Naive B cell (primary cell): Measurements from ENCODE around the gene FBXO5. TPM values are rescaled to one million over a fixed set of nuclear protein-coding genes. Genes with fewer than 3 reads are reported as not detected.

Experiments
- ATAC-seq, 2 donors: fragments of 150-1000 bp; cut with Tn5 transposase; 2 replicates each; pipeline ENCODE4 v1.10.0; 2021; ENCODE audit warnings: low read depth in 2 of 2, mild to moderate bottlenecking in 2 of 2, moderate library complexity in 2 of 2
- DNase-seq: peaks from one replicate; pipeline ENCODE4 v3.0.0; 2022
- H3K27ac Mint-ChIP-seq, 6 donors: one replicate each; pipeline ENCODE4 v1.8.0; 2020 to 2022; ENCODE audit warnings: mild to moderate bottlenecking in 6 of 6, mixed read lengths in 6 of 6, moderate library complexity in 5 of 6, inconsistent platforms in 2 of 6
- H3K27me3 Mint-ChIP-seq, 3 donors: one replicate each; pipeline ENCODE4 v1.8.0; 2021 to 2022; ENCODE audit warnings: mixed read lengths in 3 of 3, mild to moderate bottlenecking in 1 of 3
- H3K36me3 Mint-ChIP-seq, 2 donors: one replicate each; pipeline ENCODE4 v1.8.0; 2020 to 2022; ENCODE audit warnings: mixed read lengths in 2 of 2, inconsistent platforms in 1 of 2, mild to moderate bottlenecking in 1 of 2
- H3K4me1 Mint-ChIP-seq, 3 donors: one replicate each; pipeline ENCODE4 v1.8.0; 2020 to 2022; ENCODE audit warnings: mixed read lengths in 3 of 3, inconsistent platforms in 1 of 3, mild to moderate bottlenecking in 1 of 3, moderate library complexity in 1 of 3
- H3K4me3 Mint-ChIP-seq, 8 donors: one replicate each; pipeline ENCODE4 v1.8.0; 2020 to 2022; ENCODE audit warnings: mild to moderate bottlenecking in 8 of 8, mixed read lengths in 8 of 8, moderate library complexity in 8 of 8, inconsistent platforms in 2 of 8
- H3K9me3 Mint-ChIP-seq, 7 donors: one replicate each; pipeline ENCODE4 v1.8.0; 2020 to 2022; ENCODE audit warnings: mixed read lengths in 7 of 7, mild to moderate bottlenecking in 5 of 7, inconsistent platforms in 2 of 7, moderate library complexity in 1 of 7
- polyA plus RNA-seq, 6 donors: library from polyadenylated mRNA; unstranded; fragments of 300-500 nt; fragmentation: Illumina TruSeq; gene quantifications; one replicate each; pipeline ENCODE4 v1.2.3, GENCODE V29; 2021; ENCODE audit warnings: low read depth in 6 of 6

FBXO5 gene
- polyA plus RNA-seq, 6 donors from 2014 or later: 6.9 to 12.6 (median 8.1) TPM

GRCh38 chr6:152957796-152958195 lies 25.0 kb downstream of the FBXO5 start:
- H3K9me3 Mint-ChIP-seq: peaks cover 0 to 11% (median 0%) of the 10 kb centered on the region in 7 donors
- ATAC-seq: no peak
- no peaks in the 10 kb centered on the region for H3K36me3 Mint-ChIP-seq
- no peak for DNase-seq
- H3K4me1 Mint-ChIP-seq: no peaks in the 10 kb centered on the region
- no peak overlapping the region for H3K4me3 Mint-ChIP-seq
- H3K27me3 Mint-ChIP-seq: peaks cover 18 to 33% (median 22%) of the 10 kb centered on the region in 3 donors
- no peak overlapping the region for H3K27ac Mint-ChIP-seq

GRCh38 chr6:152954443-152954842 lies 28.4 kb downstream of the FBXO5 start:
- Mint-ChIP-seq H3K4me1 (no peaks in the 10 kb centered on the region), H3K27me3 (peaks cover 22 to 35% (median 31%) of the 10 kb centered on the region in 3 donors), H3K9me3 (peaks cover 0 to 11% (median 0%) of the 10 kb centered on the region in 7 donors), H3K4me3 (no peak overlapping the region), H3K36me3 (no peaks in the 10 kb centered on the region), H3K27ac (no peak overlapping the region)
- ATAC-seq (no peak), DNase-seq (no peak)

GRCh38 chr6:152952866-152953509 lies 29.9 kb downstream of the FBXO5 start:
- Mint-ChIP-seq H3K27ac (no peak overlapping the region), H3K4me1 (peaks cover 4 to 5% (median 4%) of the 10 kb centered on the region in 3 donors), H3K27me3 (peaks cover 24 to 40% (median 25%) of the 10 kb centered on the region in 3 donors), H3K4me3 (no peak overlapping the region), H3K9me3 (peaks cover 0 to 11% (median 0%) of the 10 kb centered on the region in 7 donors), H3K36me3 (no peaks in the 10 kb centered on the region)
- ATAC-seq (no peak), DNase-seq (no peak)

GRCh38 chr6:152952045-152952444 lies 30.8 kb downstream of the FBXO5 start:
- peaks cover 0 to 11% (median 0%) of the 10 kb centered on the region in 7 donors for H3K9me3 Mint-ChIP-seq

GRCh38 chr6:152950240-152950639 lies 32.6 kb downstream of the FBXO5 start:
- DNase-seq (no peak), ATAC-seq (no peak)
- H3K36me3 Mint-ChIP-seq: no peaks in the 10 kb centered on the region
- no peaks in the 10 kb centered on the region for H3K9me3 Mint-ChIP-seq
- peaks cover 4 to 6% (median 6%) of the 10 kb centered on the region in 3 donors for H3K4me1 Mint-ChIP-seq
- H3K27ac Mint-ChIP-seq: peak overlapping the region in 1 of 6 donors; percentile 46
- peaks cover 16 to 35% (median 24%) of the 10 kb centered on the region in 3 donors for H3K27me3 Mint-ChIP-seq
- no peak overlapping the region for H3K4me3 Mint-ChIP-seq

More at GRCh38 chr6:152952045-152952444, 30.8 kb downstream of the FBXO5 start:
- H3K36me3 Mint-ChIP-seq: no peaks in the 10 kb centered on the region
- H3K4me1 Mint-ChIP-seq: peaks cover 4 to 6% (median 6%) of the 10 kb centered on the region in 3 donors
- H3K27ac Mint-ChIP-seq: no peak overlapping the region
- H3K4me3 Mint-ChIP-seq: no peak overlapping the region
- ATAC-seq (no peak), DNase-seq (no peak)
- H3K27me3 Mint-ChIP-seq: peaks cover 24 to 42% (median 26%) of the 10 kb centered on the region in 3 donors

GRCh38 chr6:152948150-152948768 lies 34.6 kb downstream of the FBXO5 start:
- H3K9me3 Mint-ChIP-seq: no peaks in the 10 kb centered on the region
- no peak overlapping the region for H3K27ac Mint-ChIP-seq
- ATAC-seq: peak; percentile 35 to 50
- H3K4me1 Mint-ChIP-seq: peaks cover 4 to 6% (median 6%) of the 10 kb centered on the region in 3 donors
- no peaks in the 10 kb centered on the region for H3K36me3 Mint-ChIP-seq
- DNase-seq: peak; percentile 9
- H3K4me3 Mint-ChIP-seq: peak overlapping the region in 1 of 8 donors; percentile 6
- H3K27me3 Mint-ChIP-seq: peaks cover 16 to 38% (median 23%) of the 10 kb centered on the region in 3 donors

GRCh38 chr6:152946995-152947394 lies 35.8 kb downstream of the FBXO5 start:
- peaks cover 16 to 39% (median 22%) of the 10 kb centered on the region in 3 donors for H3K27me3 Mint-ChIP-seq
- peaks cover 4 to 6% (median 6%) of the 10 kb centered on the region in 3 donors for H3K4me1 Mint-ChIP-seq
- no peak for ATAC-seq

GRCh38 chr6:152946484-152946883 lies 36.4 kb downstream of the FBXO5 start:
- Mint-ChIP-seq H3K4me3 (no peak overlapping the region), H3K9me3 (no peaks in the 10 kb centered on the region), H3K27me3 (peaks cover 16 to 37% (median 25%) of the 10 kb centered on the region in 3 donors), H3K4me1 (peaks cover 4 to 6% (median 6%) of the 10 kb centered on the region in 3 donors), H3K36me3 (no peaks in the 10 kb centered on the region), H3K27ac (no peak overlapping the region)
- ATAC-seq (no peak), DNase-seq (no peak)

More at GRCh38 chr6:152946995-152947394, 35.8 kb downstream of the FBXO5 start:
- DNase-seq: no peak
- H3K27ac Mint-ChIP-seq: no peak overlapping the region
- no peak overlapping the region for H3K4me3 Mint-ChIP-seq
- H3K36me3 Mint-ChIP-seq: no peaks in the 10 kb centered on the region
- no peaks in the 10 kb centered on the region for H3K9me3 Mint-ChIP-seq

GRCh38 chr6:152943260-152943897 lies 39.5 kb downstream of the FBXO5 start:
- Mint-ChIP-seq H3K9me3 (no peaks in the 10 kb centered on the region), H3K27ac (no peak overlapping the region), H3K4me3 (no peak overlapping the region), H3K27me3 (peaks cover 27 to 39% (median 29%) of the 10 kb centered on the region in 3 donors), H3K36me3 (no peaks in the 10 kb centered on the region), H3K4me1 (peaks cover 3 to 6% (median 5%) of the 10 kb centered on the region in 3 donors)
- DNase-seq (no peak), ATAC-seq (no peak)

- Mint-ChIP-seq H3K36me3 (no peaks in the 10 kb centered on the region), H3K4me3 (no peak overlapping the region), H3K9me3 (no peaks in the 10 kb centered on the region), H3K27me3 (peaks cover 28 to 40% (median 28%) of the 10 kb centered on the region in 3 donors), H3K27ac (no peak overlapping the region), H3K4me1 (no peaks in the 10 kb centered on the region)
- DNase-seq (no peak), ATAC-seq (no peak)
These were observed 40.4 kb downstream of the FBXO5 start for GRCh38 chr6:152942319-152942869.

- Mint-ChIP-seq H3K4me1 (no peaks in the 10 kb centered on the region), H3K27ac (no peak overlapping the region), H3K36me3 (no peaks in the 10 kb centered on the region), H3K4me3 (no peak overlapping the region), H3K9me3 (no peaks in the 10 kb centered on the region), H3K27me3 (peaks cover 30 to 44% (median 30%) of the 10 kb centered on the region in 3 donors)
- DNase-seq: no peak
- ATAC-seq: no peak
These were observed 41.1 kb downstream of the FBXO5 start for GRCh38 chr6:152941746-152942145.

GRCh38 chr6:152932865-152933264 lies 50.0 kb downstream of the FBXO5 start:
- no peak for DNase-seq
- H3K27me3 Mint-ChIP-seq: peaks cover 6 to 12% (median 9%) of the 10 kb centered on the region in 3 donors
- no peak overlapping the region for H3K4me3 Mint-ChIP-seq
- no peak for ATAC-seq
- no peaks in the 10 kb centered on the region for H3K4me1 Mint-ChIP-seq
- H3K9me3 Mint-ChIP-seq: peaks cover 0 to 2% (median 0%) of the 10 kb centered on the region in 7 donors
- no peaks in the 10 kb centered on the region for H3K36me3 Mint-ChIP-seq
- H3K27ac Mint-ChIP-seq: no peak overlapping the region

- H3K4me3 Mint-ChIP-seq: no peak overlapping the region
- peaks cover 12 to 20% (median 19%) of the 10 kb centered on the region in 3 donors for H3K27me3 Mint-ChIP-seq
- no peak overlapping the region for H3K27ac Mint-ChIP-seq
- H3K36me3 Mint-ChIP-seq: no peaks in the 10 kb centered on the region
- no peak for ATAC-seq
- H3K9me3 Mint-ChIP-seq: peaks cover 0 to 12% (median 4%) of the 10 kb centered on the region in 7 donors
- no peaks in the 10 kb centered on the region for H3K4me1 Mint-ChIP-seq
- no peak for DNase-seq
These were observed 60.1 kb downstream of the FBXO5 start for GRCh38 chr6:152922706-152923105.
